Large intestine (tissue), 3 donors: ENCODE results near the gene HMGCS2. TPM values are rescaled to one million over a fixed set of nuclear protein-coding genes. Genes with fewer than 3 reads are reported as not detected.
A peak's percentile ranks its signal among the peaks of the same experiment; 100 is the strongest.

Source experiments
- DNase-seq, 2 donors: peaks; one replicate each; pipeline versions ENCODE4 v3.0.0 to v3.0.0-alpha.2; 2013
- H3K27ac ChIP-seq: one replicate; pipeline ENCODE4 v1.5.1; 2013; ENCODE audit warnings: low read length
- H3K27me3 ChIP-seq: 2 replicates; pipeline ENCODE4 v1.6.1; 2013; ENCODE audit warnings: low read length; ENCODE audit not compliant: control insufficient read depth, insufficient read depth
- H3K36me3 ChIP-seq: 2 replicates; pipeline ENCODE4 v1.6.1; 2013; ENCODE audit warnings: low read length; ENCODE audit not compliant: control insufficient read depth, insufficient read depth
- H3K4me1 ChIP-seq: one replicate; pipeline ENCODE4 v1.6.1; 2013; ENCODE audit warnings: low read length; ENCODE audit not compliant: control insufficient read depth, insufficient read depth
- H3K4me3 ChIP-seq: one replicate; pipeline ENCODE4 v1.5.1; 2013; ENCODE audit warnings: low read length
- H3K9me3 ChIP-seq: one replicate; pipeline ENCODE4 v1.6.1; 2013; ENCODE audit warnings: mild to moderate bottlenecking, low read depth, low read length, moderate library complexity; ENCODE audit not compliant: control insufficient read depth
- WGBS: methylation state at CpG from one replicate; pipeline ENCODE4 v1.1.5; 2013; ENCODE audit warnings: low lambda C conversion rate; ENCODE audit not compliant: insufficient coverage; 5-methylcytosine and 5-hydroxymethylcytosine counted together
- polyA plus RNA-seq: library from polyadenylated mRNA; unstranded; fragments of 120-200 nt; gene quantifications from one replicate; pipeline ENCODE4 v1.2.1, GENCODE V29; 2013

The HMGCS2 gene
- polyA plus RNA-seq, 1 donor = 71.7 TPM

DNA sequence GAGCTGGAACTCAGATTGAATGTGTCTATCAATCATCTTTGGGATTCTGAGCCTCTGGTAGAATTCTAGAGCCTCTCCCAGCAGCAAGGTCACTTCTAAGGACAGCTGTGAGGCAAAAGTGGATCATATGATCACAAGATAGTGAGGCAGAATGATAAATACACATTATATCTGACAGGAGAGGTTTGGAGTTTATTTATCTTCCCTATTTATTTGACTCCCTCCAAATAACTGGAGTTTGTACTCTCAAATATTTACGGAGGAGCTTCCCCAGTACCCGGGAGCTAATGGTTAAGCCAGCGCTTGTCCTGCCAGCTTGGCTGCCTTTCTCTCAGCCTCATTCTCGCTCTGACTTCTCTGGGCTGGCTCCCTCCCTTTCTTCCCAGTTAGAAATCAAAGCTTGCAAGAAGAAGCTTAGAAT lies 2.3 kb downstream of the HMGCS2 start:
- Histone ChIP-seq H3K4me3 (peak overlapping the region; percentile 38), H3K4me1 (peaks cover 29% of the 10 kb centered on the region), H3K9me3 (no peaks in the 10 kb centered on the region), H3K36me3 (peaks cover 5% of the 10 kb centered on the region), H3K27ac (peak overlapping the region; percentile 78), H3K27me3 (no peaks in the 10 kb centered on the region)
- no CpG with 5 or more reads among the region's 4 CpGs for WGBS
- DNase-seq = peak in 1 of 2 donors; percentile 58

DNA sequence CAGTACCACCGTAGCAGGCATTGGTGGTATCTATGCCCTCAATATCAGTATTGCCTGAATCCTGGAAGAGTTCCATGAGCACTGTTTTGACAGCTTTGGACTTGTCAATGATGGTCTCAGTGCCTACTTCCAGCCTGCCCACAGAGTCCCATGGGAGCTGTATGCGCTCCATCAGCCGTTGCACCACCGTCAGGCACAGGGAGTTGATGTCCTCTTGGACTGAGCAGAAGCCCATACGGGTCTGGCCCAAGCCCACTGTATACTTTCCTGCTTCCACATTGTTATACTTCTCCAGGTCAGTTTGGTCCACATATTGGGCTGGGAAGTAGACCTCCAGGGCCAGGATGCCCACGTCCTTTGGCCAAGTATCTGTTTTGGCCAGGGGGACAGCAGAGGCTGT lies 4.5 kb downstream of the HMGCS2 start:
- Histone ChIP-seq H3K9me3 (no peaks in the 10 kb centered on the region), H3K27ac (no peak overlapping the region), H3K4me1 (peaks cover 17% of the 10 kb centered on the region), H3K4me3 (no peak overlapping the region), H3K27me3 (no peaks in the 10 kb centered on the region), H3K36me3 (peaks cover 8% of the 10 kb centered on the region)
- no CpG with 5 or more reads among the region's 6 CpGs for whole genome bisulfite sequencing
- no peak for DNase-seq

DNA sequence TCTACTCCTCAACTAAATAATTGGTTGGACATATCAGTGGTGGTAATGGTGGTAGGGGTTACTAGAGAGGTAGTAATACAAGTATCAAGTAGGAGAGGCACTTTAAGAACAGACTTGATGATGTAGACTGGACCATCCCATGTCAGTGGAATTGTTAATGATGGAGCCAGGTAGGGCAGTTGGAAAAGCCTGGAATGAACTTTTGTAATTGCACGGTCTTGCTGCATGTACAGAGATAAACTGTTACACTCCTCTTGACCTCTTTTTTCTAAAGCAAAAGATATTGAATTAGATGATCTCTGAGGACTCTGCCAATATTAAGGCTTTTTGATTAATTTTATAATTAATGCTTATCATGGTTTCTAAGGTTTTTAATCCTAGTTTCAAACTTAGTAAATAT lies 5.8 kb downstream of the HMGCS2 start:
- Histone ChIP-seq H3K27ac (no peak overlapping the region), H3K36me3 (peaks cover 19% of the 10 kb centered on the region), H3K4me3 (no peak overlapping the region), H3K27me3 (no peaks in the 10 kb centered on the region), H3K4me1 (peaks cover 13% of the 10 kb centered on the region), H3K9me3 (no peaks in the 10 kb centered on the region)
- 0% methylated on average over 1 of the region's 1 CpG for WGBS
- DNase-seq = no peak

DNA sequence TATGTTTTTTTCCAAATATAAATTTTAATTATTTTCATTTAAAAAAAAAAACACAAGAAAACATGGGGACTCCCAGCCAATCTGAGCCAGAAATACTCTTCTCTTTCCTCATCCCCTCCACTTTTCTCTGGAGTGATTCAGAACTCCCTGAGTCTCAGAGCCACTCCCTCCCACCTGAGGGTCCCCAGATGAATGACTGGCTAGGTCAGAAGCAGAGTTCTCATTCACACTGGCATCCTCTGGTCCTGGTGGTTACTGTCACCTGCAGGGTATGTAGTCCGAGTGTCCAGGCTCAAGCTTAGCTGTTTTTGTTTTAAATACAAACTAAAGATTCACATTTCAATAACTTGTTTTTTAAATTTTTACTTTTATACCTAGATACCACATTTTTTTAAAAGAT lies 6.3 kb downstream of the HMGCS2 start:
- H3K36me3 ChIP-seq = peaks cover 19% of the 10 kb centered on the region
- no peak overlapping the region for H3K27ac ChIP-seq
- no peak overlapping the region for H3K4me3 ChIP-seq
- peaks cover 13% of the 10 kb centered on the region for H3K4me1 ChIP-seq
- H3K27me3 ChIP-seq = no peaks in the 10 kb centered on the region
- no peak for DNase-seq
- WGBS = 100% methylated on average over 1 of the region's 1 CpG
- no peaks in the 10 kb centered on the region for H3K9me3 ChIP-seq

DNA sequence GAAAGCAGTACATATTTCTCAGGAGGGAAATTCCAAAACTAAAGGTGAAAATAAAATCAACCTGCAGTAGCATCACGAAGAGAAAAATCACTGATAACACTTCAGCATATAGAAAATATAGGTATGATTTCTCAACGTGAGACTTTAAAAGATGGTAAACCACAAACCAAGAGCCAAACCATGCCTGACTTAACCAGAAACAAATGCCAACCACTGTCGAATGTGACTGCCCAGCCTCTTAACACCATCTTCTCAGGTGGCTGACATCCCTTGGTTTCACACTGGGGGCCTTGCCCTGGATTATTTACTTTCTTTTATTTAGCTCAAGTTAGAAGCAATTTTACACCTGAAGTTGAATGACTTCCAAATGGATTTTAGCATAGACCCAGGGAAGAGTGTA lies 10.1 kb downstream of the HMGCS2 start:
- Histone ChIP-seq H3K36me3 (peaks cover 25% of the 10 kb centered on the region), H3K4me1 (no peaks in the 10 kb centered on the region), H3K9me3 (no peaks in the 10 kb centered on the region), H3K27me3 (no peaks in the 10 kb centered on the region), H3K27ac (no peak overlapping the region), H3K4me3 (no peak overlapping the region)
- 92% methylated on average over 1 of the region's 3 CpGs for WGBS
- no peak for DNase-seq

DNA sequence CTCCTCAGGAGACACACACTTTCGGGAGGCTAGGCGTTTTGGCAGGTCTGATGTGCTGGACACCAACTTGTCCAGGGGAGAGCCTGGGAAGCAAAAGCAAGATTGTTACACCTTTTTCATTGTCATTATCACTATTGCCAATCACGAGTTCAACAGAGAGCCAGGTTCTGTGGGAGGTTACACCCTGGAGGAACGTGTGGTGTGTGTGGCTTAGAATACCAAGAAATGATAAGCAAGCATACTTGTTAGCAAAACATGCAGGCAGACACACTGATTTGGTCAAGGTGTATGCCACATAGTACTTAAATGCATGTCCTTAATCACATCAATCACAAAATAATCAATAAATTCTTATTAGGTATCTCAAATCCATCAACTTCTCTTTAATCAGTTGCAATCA lies 16.1 kb downstream of the HMGCS2 start:
- no peak overlapping the region for H3K4me3 ChIP-seq
- H3K36me3 ChIP-seq = peaks cover 23% of the 10 kb centered on the region
- H3K27ac ChIP-seq = no peak overlapping the region
- WGBS = 40% methylated on average over 1 of the region's 4 CpGs
- no peaks in the 10 kb centered on the region for H3K27me3 ChIP-seq
- H3K4me1 ChIP-seq = no peaks in the 10 kb centered on the region
- no peaks in the 10 kb centered on the region for H3K9me3 ChIP-seq
- no peak for DNase-seq

DNA sequence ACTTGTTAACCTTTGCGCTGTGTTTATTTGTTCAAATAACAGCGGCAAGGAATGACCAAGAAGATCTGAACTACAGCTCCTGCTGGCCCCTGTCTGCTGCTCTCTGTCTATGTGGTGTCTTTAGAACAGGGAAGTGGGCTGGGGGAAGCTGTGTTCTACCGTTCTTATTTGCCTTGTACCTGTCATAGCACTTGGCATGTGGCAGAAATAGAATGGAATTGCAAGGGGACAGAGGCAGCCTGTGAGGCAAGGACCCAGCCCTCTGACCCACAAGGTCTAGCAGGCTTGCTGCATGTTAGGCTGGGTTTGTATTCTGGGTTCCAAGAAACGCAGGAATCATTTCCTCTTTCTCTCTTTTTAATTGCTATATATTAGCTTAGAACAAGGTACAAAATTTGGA lies 20.7 kb downstream of the HMGCS2 start:
- no peak for DNase-seq
- Histone ChIP-seq H3K27me3 (no peaks in the 10 kb centered on the region), H3K9me3 (no peaks in the 10 kb centered on the region), H3K36me3 (peaks cover 20% of the 10 kb centered on the region), H3K4me1 (peaks cover 15% of the 10 kb centered on the region), H3K4me3 (no peak overlapping the region), H3K27ac (no peak overlapping the region)
- WGBS = 94% methylated on average over 2 of the region's 4 CpGs

DNA sequence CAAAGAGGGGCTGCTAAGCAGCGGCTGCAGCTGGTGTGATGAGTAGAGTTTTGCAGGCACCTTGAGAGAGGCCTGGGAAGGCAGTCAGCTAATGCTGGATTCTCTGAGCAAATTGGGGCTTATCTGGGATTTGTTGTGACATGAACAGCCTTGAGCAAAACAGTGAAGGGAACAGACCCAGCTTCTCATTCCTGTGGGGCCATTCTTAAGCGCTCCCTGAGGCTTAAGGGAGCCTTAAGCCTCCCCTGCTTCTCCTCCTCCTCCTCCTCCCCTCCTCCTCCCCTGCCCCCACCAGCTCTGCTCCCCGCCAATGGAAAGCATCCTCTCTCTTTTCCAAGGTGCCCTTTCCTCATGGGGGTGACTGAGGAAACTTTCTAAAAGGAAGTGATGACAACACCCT lies 21.3 kb downstream of the HMGCS2 start:
- H3K4me1 ChIP-seq = peaks cover 17% of the 10 kb centered on the region
- WGBS = no CpG with 5 or more reads among the region's 3 CpGs
- H3K36me3 ChIP-seq = peaks cover 26% of the 10 kb centered on the region
- DNase-seq = no peak
- H3K27ac ChIP-seq = no peak overlapping the region
- no peaks in the 10 kb centered on the region for H3K27me3 ChIP-seq
- H3K9me3 ChIP-seq = no peaks in the 10 kb centered on the region
- no peak overlapping the region for H3K4me3 ChIP-seq

DNA sequence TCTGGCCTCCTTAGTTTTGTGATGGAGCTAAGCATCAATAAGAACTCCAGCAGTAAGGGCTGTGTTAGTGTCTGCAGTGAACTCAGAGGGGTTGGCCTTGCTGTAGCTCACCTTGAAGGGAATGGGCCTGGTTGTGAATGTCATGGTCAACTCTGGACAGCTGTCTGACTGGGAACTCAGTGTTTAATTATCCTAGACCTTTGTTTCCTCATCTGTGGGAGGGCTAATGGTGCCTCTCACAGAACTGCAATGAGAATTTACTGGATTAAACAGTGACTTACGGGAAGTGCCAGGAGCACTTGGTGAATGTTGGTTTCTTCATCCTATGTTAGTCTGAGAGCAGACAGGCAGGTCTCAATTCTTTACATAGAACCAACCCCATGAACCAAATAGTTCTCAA lies 23.7 kb downstream of the HMGCS2 start:
- no CpG with 5 or more reads among the region's 1 CpG for WGBS
- Histone ChIP-seq H3K27me3 (no peaks in the 10 kb centered on the region), H3K36me3 (peaks cover 37% of the 10 kb centered on the region), H3K4me1 (peaks cover 18% of the 10 kb centered on the region), H3K4me3 (no peak overlapping the region), H3K27ac (peak overlapping the region; percentile 3), H3K9me3 (no peaks in the 10 kb centered on the region)
- DNase-seq = no peak

DNA sequence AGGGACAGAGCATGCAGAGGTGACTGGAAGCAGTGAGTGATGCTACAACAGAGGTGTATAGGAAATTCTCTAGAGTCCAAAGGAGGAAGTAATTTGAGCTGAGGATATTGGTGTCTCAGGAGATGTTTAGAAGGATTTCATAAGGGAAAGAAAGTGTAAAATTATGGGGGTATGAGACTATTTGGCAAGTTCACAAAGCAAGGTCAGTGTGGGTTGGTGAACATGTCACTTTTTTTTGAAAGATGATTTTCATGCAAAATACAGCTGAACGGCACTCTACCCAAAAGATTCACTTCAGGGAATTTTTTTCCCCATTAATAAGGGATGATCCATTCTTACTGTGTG lies 24.1 kb downstream of the HMGCS2 start:
- Histone ChIP-seq H3K4me3 (no peak overlapping the region), H3K36me3 (peaks cover 39% of the 10 kb centered on the region), H3K27me3 (no peaks in the 10 kb centered on the region), H3K9me3 (no peaks in the 10 kb centered on the region), H3K27ac (peak overlapping the region; percentile 3), H3K4me1 (peaks cover 18% of the 10 kb centered on the region)
- no peak for DNase-seq
- no CpG with 5 or more reads among the region's 1 CpG for WGBS

DNA sequence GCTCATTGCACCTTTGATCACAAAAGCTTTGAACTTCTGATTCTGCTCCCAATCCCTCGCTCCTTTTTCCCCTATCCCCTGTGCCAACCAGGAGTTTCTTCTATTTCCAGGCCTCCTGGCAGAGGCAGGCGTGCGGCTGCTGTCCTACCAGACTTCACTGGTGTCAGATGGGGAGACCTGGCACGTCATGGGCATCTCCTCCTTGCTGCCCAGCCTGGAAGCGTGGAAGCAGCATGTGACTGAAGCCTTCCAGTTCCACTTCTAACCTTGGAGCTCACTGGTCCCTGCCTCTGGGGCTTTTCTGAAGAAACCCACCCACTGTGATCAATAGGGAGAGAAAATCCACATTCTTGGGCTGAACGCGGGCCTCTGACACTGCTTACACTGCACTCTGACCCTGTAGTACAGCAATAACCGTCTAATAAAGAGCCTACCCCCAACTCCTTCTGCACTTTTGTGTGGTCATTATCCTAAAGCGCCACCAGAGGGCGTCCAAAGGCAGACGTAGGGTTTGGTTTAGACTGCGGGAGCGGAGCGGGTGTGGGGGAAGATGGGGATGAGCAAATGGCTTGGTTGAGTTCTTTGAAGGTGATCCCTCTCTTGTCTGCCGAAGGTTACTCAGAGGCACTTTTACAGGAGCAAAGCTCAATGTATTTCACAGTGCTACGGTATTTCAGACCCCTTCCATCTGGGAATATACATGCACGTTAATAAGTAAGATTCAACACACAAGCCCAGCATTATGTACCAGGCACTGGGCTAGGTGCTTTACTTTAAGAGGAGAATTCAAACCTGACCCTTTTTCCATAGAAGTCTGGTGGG lies 24.7 kb downstream of the HMGCS2 start:
- H3K27ac ChIP-seq = peak overlapping the region; percentile 22

More for the DNA sequence above, 24.7 kb downstream of the HMGCS2 start:
- H3K4me1 ChIP-seq = peaks cover 18% of the 10 kb centered on the region
- DNase-seq = peak; percentile 80 to 86
- no CpG with 5 or more reads among the region's 17 CpGs for WGBS
- peaks cover 43% of the 10 kb centered on the region for H3K36me3 ChIP-seq
- H3K27me3 ChIP-seq = no peaks in the 10 kb centered on the region
- no peaks in the 10 kb centered on the region for H3K9me3 ChIP-seq
- no peak overlapping the region for H3K4me3 ChIP-seq
